Thyroid gland (tissue), 4 donors: Measurements from ENCODE around the gene NLK. TPM values are rescaled to one million over a fixed set of nuclear protein-coding genes. Genes with fewer than 3 reads are reported as not detected.

Experiments
- DNase-seq, 2 donors: peaks; one replicate each; pipeline ENCODE4 v3.0.0-alpha.2; 2019
- H3K27ac ChIP-seq, 3 donors: fragments of 200-600 bp; sonication (generic); 1 replicate in 2 of 3; 2 replicates in 1 of 3; pipeline ENCODE4 v1.5.1; 2016 to 2019; ENCODE audit warnings: mild to moderate bottlenecking in 1 of 3, moderate library complexity in 1 of 3
- H3K27me3 ChIP-seq: fragments of 200-600 bp; sonication (generic); one replicate; pipeline ENCODE4 v1.5.1; 2019
- H3K36me3 ChIP-seq, 2 donors: fragments of 200-600 bp; sonication (generic); one replicate each; pipeline ENCODE4 v1.5.1; 2016 to 2019
- H3K4me1 ChIP-seq, 2 donors: fragments of 200-600 bp; sonication (generic); one replicate each; pipeline ENCODE4 v1.5.1; 2017 to 2019
- H3K4me3 ChIP-seq, 3 donors: fragments of 200-600 bp; sonication (generic); replicated peaks in 1 of 3; 1 replicate in 2 of 3; 2 replicates in 1 of 3; pipeline ENCODE4 v1.5.1; 2016; ENCODE audit warnings: mild to moderate bottlenecking in 1 of 3
- H3K9me3 ChIP-seq: fragments of 200-600 bp; sonication (generic); one replicate; pipeline ENCODE4 v1.5.1; 2017
- CTCF ChIP-seq, 6 experiments: fragments of 200-600 bp in 3 of 6; fragments of 450-650 bp in 3 of 6; sonication (generic) in 3 of 6; IDR thresholded peaks; one replicate each; pipeline ENCODE4 v1.5.1; 2016 to 2019; ENCODE audit warnings: antibody characterized with exemption in 6 of 6, mild to moderate bottlenecking in 2 of 6, inconsistent platforms in 1 of 6, moderate library complexity in 1 of 6
- POLR2A ChIP-seq, 2 donors: fragments of 450-650 bp; IDR thresholded peaks; one replicate each; pipeline ENCODE4 v1.6.1; 2017; ENCODE audit warnings: antibody characterized with exemption in 2 of 2, mild to moderate bottlenecking in 2 of 2, moderate library complexity in 1 of 2
- WGBS, 2 donors: methylation state at CpG; one replicate each; pipeline ENCODE4 v1.1.5; 2017; 5-methylcytosine and 5-hydroxymethylcytosine counted together
- intact Hi-C: fragments of 100-400 bp; cut with DNase I; formaldehyde crosslinking; loops from one replicate; pipeline ENCODE4 v1.15.1; 2023
- total RNA-seq, 4 donors: library from RNA; depleted of rRNA; stranded (reverse); fragments of >200 nt; gene quantifications; one replicate each; pipeline ENCODE4 v1.2.3, GENCODE V29; 2016

The NLK gene
- total RNA-seq, 4 donors from 2014 or later, result 37.7 to 54.2 (median 46.0) TPM

DNA sequence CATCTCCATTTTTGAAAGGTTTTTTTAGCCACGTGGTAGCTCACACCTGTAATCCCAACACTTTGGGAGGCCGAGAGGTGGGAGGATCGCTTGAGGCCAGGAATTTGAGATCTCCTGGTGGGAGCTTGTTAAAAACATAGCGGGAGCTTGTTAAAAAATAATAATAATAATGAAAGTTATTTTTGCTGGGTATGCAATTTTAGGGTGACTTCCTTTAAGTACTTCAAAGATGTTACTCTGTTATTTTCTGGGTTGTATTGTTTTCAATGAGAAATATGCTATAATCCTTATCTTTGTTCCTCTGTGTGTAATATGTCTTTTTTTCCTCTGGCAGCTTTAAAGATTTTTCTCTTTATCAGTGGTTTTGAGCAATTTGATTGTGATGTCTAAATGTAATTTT lies 48.1 kb downstream of the NLK start:
- TF ChIP-seq POLR2A (IDR thresholded peaks at IDR 0.05), result no peak
- no peak for TF ChIP-seq CTCF (IDR thresholded peaks at IDR 0.05)
- Histone ChIP-seq H3K27ac (no peak overlapping the region), H3K27me3 (no peaks in the 10 kb centered on the region), H3K4me3 (no peak overlapping the region), H3K36me3 (no peaks in the 10 kb centered on the region), H3K4me1 (peaks cover 6 to 8% of the 10 kb centered on the region in 2 donors), H3K9me3 (no peaks in the 10 kb centered on the region)
- no peak for DNase-seq
- 93 to 96% methylated on average over 4 of the region's 4 CpGs for WGBS, 2 donors
- intact Hi-C loops, result no loop called here

DNA sequence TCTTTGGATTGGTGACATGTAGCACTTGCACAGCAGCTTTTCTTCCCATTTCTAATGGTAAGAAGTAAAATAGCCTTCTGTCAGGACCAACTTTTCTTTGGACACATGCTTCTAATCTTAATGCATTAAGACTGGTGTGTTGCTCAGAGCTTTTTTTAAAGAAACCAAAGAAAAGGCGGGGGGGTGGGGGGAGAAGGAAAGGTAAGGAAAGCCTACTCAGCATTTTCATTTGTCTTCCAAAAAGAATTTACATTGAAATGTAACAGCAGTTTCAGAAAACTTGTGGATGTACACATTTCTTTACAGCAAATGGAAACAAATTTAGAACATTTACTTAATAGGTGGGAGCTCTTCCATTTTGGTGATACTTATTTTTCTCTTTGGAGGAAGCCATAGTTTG lies 49.6 kb downstream of the NLK start:
- Histone ChIP-seq H3K27me3 (no peaks in the 10 kb centered on the region), H3K4me1 (peaks cover 6 to 8% of the 10 kb centered on the region in 2 donors), H3K27ac (peak overlapping the region in 1 of 3 donors; percentile 16), H3K9me3 (no peaks in the 10 kb centered on the region), H3K4me3 (no peak overlapping the region), H3K36me3 (no peaks in the 10 kb centered on the region)
- DNase-seq, result no peak
- WGBS, 2 donors, result 50 to 70% methylated on average over 1 of the region's 1 CpG
- no peak for TF ChIP-seq POLR2A (IDR thresholded peaks at IDR 0.05)
- no peak for TF ChIP-seq CTCF (IDR thresholded peaks at IDR 0.05)
- intact Hi-C loops, result no loop called here

DNA sequence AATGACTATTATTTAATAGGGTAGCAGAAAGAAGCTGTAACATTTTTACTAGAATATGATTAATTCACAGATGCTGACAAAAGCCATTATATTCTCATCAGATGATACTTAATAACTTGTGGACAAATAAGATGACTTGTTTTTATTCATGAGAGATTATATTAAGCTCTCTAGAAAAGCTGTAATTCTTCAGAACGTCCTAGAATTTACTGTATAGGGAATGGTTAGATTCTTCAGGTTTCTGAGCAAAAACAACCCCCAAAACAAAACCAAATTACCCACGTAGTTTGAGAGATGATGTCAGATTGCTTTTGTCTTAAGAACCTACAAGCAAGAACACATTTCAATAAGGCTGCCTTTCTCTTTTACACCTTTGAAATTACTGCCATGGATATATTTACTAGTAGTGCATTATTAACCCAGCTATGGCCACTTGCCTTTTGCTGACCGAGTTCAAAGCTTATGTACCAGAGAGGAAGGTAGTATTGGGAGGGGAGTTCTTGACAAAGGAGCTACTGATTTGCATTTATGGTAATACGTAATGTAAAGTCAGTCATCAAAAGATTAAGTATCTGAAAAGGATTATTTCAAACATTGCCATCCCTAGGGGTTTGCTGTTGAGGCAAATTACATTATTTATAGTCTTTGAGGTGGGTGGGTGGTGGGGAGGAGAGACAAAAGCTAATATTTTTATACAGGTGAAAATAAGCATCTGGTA lies 51.7 kb downstream of the NLK start:
- no peak for TF ChIP-seq CTCF (IDR thresholded peaks at IDR 0.05)
- TF ChIP-seq POLR2A (IDR thresholded peaks at IDR 0.05), result no peak
- no peak for DNase-seq
- no peaks in the 10 kb centered on the region for H3K27me3 ChIP-seq
- intact Hi-C loops, result no loop called here
- no peaks in the 10 kb centered on the region for H3K9me3 ChIP-seq
- H3K4me3 ChIP-seq, result no peak overlapping the region
- no peaks in the 10 kb centered on the region for H3K36me3 ChIP-seq
- H3K27ac ChIP-seq, result no peak overlapping the region
- peaks cover 6 to 8% of the 10 kb centered on the region in 2 donors for H3K4me1 ChIP-seq
- WGBS, 2 donors, result 91 to 94% methylated on average over 4 of the region's 4 CpGs

DNA sequence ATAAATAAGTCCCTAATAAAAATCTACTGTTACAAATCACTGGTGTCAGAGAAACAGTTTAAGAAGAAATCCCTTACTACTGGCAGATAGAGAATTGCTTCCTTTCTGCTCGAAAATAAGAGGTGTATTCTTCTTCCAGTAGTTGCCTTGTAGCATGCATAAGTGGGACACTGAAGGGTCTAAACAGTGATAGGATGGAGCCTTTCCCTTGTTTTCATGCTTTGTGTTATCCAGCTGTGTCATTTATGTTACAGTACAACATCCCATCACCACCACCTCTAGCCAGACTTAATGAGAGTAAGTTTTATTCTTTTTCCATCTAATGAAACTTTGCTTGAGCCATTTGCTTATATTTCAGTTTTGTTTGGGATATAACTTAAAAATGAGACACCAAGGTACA lies 54.3 kb downstream of the NLK start:
- TF ChIP-seq CTCF (IDR thresholded peaks at IDR 0.05) (no peak), POLR2A (IDR thresholded peaks at IDR 0.05) (no peak)
- 82 to 92% methylated on average over 1 of the region's 1 CpG for WGBS, 2 donors
- DNase-seq, result no peak

DNA sequence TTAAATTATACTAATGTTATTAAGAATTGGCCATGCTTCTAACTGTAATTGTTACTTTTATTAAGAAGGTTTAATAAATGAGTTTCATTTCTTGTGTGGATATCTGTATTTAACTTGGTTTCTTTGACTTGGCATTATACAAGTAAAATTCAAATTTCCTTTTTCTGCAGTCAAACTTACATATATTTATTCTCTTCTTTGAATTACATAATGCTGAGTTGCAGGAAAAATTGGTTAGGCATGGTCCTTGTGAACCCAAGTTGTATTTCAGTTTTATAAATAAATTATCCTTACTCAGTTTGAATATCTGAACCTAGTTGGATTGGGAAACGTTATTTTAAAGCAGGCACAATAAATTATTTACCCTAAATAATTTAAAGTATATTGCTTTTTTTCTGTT lies 54.8 kb downstream of the NLK start:
- WGBS, 2 donors, result 91 to 96% methylated on average over 1 of the region's 1 CpG
- TF ChIP-seq POLR2A (IDR thresholded peaks at IDR 0.05), result no peak
- no peak for TF ChIP-seq CTCF (IDR thresholded peaks at IDR 0.05)
- intact Hi-C loops, result no loop called here

More for the DNA sequence above, 54.3 kb downstream of the NLK start:
- intact Hi-C loops, result no loop called here
- no peaks in the 10 kb centered on the region for H3K27me3 ChIP-seq
- peaks cover 6 to 8% of the 10 kb centered on the region in 2 donors for H3K4me1 ChIP-seq
- no peaks in the 10 kb centered on the region for H3K36me3 ChIP-seq
- H3K9me3 ChIP-seq, result no peaks in the 10 kb centered on the region
- H3K27ac ChIP-seq, result no peak overlapping the region
- H3K4me3 ChIP-seq, result no peak overlapping the region

More for the DNA sequence above, 54.8 kb downstream of the NLK start:
- Histone ChIP-seq H3K36me3 (no peaks in the 10 kb centered on the region), H3K4me1 (peaks cover 3 to 4% of the 10 kb centered on the region in 2 donors), H3K27me3 (no peaks in the 10 kb centered on the region), H3K4me3 (no peak overlapping the region), H3K9me3 (no peaks in the 10 kb centered on the region), H3K27ac (no peak overlapping the region)
- DNase-seq, result no peak
